ENCODE data around the gene SLC25A30. TPM values are rescaled to one million over a fixed set of nuclear protein-coding genes. Genes with fewer than 3 reads are reported as not detected.

SLC25A30 gene, protein sequence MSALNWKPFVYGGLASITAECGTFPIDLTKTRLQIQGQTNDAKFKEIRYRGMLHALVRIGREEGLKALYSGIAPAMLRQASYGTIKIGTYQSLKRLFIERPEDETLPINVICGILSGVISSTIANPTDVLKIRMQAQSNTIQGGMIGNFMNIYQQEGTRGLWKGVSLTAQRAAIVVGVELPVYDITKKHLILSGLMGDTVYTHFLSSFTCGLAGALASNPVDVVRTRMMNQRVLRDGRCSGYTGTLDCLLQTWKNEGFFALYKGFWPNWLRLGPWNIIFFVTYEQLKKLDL
- total RNA-seq (10 to 100 TPM; 20.9 to 25.1 TPM), polyA plus RNA-seq (ENCODE audit: insufficient read length in 6 of 6) (10 to 100 TPM; 15.2 to 20.9 (median 16.7) TPM)
- long read RNA-seq, donor 1, transcript SLC25A30-204 (10 exons, 3,670 nt) = major isoform, 7 of 7 reads
- long read RNA-seq, donor 1, partial matches to known transcripts = 0 of 7 reads
- long read RNA-seq, donor 1, other reads (novel, unspliced or antisense) = 0 of 7 reads
- long read RNA-seq, donor 2, partial matches to known transcripts = 0 of 2 reads
- long read RNA-seq, donor 2, other reads (novel, unspliced or antisense) = 0 of 2 reads
- long read RNA-seq, donor 3 = 0 reads
- long read RNA-seq, donor 4 = 0 reads
- long read RNA-seq, donor 5 = 0 reads
- long read RNA-seq, donor 6, partial matches to known transcripts = 0 of 2 reads
- long read RNA-seq, donor 6, other reads (novel, unspliced or antisense) = 0 of 2 reads
- long read RNA-seq, donor 7, partial matches to known transcripts = 0 of 1 reads
- long read RNA-seq, donor 7, other reads (novel, unspliced or antisense) = 0 of 1 reads
- long read RNA-seq, donor 8, partial matches to known transcripts = 0 of 3 reads
- long read RNA-seq, donor 8, other reads (novel, unspliced or antisense) = 0 of 3 reads
- long read RNA-seq, donor 9 = 0 reads
- long read RNA-seq, donor 10 = 0 reads
- long read RNA-seq, donor 11, partial matches to known transcripts = 0 of 2 reads
- long read RNA-seq, donor 11, other reads (novel, unspliced or antisense) = 0 of 2 reads
- long read RNA-seq, donor 12, partial matches to known transcripts = 0 of 1 reads
- long read RNA-seq, donor 12, other reads (novel, unspliced or antisense) = 0 of 1 reads

DNA sequence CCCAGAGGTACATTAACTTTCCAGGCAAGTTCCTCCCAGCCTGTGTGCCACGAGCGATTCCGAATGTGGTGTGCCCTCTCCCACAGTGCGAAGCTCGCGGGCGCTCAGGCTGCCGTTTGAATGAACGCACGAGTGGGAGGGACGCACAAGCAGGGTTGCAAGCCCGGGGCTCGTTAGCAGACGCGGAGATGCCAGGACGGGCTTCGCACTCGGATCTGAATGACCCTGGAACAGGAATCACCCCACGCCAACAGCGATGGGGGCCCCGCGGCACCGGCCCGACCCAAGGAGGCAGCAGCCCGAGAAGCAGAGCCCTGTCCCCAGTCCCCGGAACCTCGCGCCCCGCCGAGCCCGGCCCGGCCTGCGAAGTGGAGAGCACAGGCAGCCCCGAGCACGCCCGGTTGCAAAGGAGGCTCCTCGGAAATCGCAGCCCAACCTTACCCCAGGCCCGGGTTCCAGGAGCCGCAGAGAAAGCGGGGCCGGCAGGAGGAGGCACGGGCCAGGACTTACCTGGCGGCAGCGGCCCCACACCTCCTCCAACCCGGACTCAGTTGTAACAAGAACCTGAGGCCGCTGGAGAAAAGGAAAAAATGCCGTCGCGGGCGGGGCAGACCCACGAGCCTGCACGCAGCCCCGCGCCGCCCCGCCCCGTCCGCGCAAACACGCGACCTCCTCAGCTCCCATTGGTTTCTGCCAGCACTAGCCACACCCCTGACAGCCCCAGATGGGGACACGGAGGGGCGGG is at the start of gene SLC25A30:
SLC25A30 (minus strand) TSS at position 584 of the 745 bp plus-strand sequence. CDS start 6,948 bp downstream, outside the sequence.
- TF ChIP-seq, protein P1, sequence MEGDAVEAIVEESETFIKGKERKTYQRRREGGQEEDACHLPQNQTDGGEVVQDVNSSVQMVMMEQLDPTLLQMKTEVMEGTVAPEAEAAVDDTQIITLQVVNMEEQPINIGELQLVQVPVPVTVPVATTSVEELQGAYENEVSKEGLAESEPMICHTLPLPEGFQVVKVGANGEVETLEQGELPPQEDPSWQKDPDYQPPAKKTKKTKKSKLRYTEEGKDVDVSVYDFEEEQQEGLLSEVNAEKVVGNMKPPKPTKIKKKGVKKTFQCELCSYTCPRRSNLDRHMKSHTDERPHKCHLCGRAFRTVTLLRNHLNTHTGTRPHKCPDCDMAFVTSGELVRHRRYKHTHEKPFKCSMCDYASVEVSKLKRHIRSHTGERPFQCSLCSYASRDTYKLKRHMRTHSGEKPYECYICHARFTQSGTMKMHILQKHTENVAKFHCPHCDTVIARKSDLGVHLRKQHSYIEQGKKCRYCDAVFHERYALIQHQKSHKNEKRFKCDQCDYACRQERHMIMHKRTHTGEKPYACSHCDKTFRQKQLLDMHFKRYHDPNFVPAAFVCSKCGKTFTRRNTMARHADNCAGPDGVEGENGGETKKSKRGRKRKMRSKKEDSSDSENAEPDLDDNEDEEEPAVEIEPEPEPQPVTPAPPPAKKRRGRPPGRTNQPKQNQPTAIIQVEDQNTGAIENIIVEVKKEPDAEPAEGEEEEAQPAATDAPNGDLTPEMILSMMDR (IDR thresholded peaks at IDR 0.05) = no peak
- Histone ChIP-seq H3K4me3 (peak within 1 kb of the TSS; percentile 61 to 88), H3K36me3 (no peaks in the 10 kb centered on the region), H3K27ac (peak within 1 kb of the TSS; percentile 94), H3K27me3 (no peaks in the 10 kb centered on the region), H3K4me1 (peaks cover 13 to 31% of the 10 kb centered on the region in 2 donors), H3K9me3 (no peaks in the 10 kb centered on the region)
- intact Hi-C loops (cut with DNase I) = no loop called here
- DNase-seq = peak; percentile 83 to 98 (median 95)
- ATAC-seq = peak; percentile 97

DNA sequence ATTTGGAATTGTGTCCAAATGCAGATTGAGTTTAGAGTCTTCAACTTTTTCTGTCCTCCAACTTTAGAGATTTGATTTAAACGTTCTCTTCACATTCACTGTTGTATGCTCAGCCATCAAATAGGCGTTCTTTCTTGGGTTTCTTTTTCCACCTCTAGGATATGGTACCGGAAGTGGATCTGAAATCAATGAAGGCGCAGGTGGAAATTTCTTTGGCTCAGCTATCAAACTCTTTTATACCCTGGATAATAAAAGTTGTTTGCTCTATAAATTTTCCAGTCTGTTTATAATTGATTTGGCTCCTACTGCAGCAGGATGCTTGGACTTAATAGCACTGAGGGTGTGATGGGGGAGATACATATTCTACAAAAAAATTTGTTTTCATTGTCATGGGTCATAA is 48.2 kb upstream of the SLC25A30 start:
- Histone ChIP-seq H3K27ac (peak overlapping the region in 1 of 2 donors; percentile 13), H3K4me1 (peaks cover 18 to 54% of the 10 kb centered on the region in 2 donors), H3K9me3 (no peaks in the 10 kb centered on the region), H3K27me3 (no peaks in the 10 kb centered on the region), H3K36me3 (no peaks in the 10 kb centered on the region), H3K4me3 (peak overlapping the region in 1 of 2 donors; percentile 98)
- DNase-seq (no peak), ATAC-seq (no peak)
- TF ChIP-seq, protein P1 (IDR thresholded peaks at IDR 0.05) = no peak
- intact Hi-C loops (cut with DNase I) = no loop called here

DNA sequence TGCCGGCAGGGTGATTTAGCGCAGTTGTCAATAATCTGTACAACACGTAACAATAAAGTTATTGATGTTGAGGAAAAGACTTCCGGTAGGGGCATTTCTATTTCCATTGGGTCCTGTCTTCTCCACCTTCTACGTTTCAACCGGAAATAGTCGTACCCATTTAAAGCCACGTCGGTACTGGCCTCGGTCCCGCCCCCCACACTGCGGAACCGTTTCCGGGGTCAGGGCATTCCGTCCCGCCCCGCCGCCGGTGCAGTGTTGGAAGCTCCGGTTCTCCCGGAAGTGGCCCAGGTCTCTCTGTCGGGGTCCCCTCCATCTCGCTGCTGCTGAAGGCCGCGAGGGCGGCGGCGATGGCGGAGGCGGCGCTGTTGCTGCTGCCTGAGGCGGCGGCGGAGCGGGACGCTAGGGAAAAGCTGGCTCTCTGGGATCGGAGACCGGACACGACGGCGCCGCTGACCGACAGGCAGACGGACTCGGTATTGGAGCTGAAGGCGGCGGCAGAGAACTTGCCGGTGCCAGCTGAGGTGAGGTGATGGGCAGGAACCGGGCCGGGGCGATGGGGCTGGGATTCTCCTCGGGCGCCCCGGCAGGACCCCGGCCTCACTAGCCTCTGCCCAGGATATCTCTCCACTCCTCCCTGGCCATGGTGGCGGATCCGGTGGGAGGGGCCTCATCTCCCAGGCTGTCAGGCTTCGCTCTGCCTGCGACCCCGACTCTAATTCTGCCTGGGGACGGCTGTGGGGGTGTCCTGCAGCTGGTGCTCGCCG is 46.7 kb upstream of the SLC25A30 start, which contains the start of gene COG3:
COG3 (plus strand) TSS at position 253 of the 767 bp plus-strand sequence; CDS start at position 351, 98 bp downstream.
- Histone ChIP-seq H3K9me3 (no peaks in the 10 kb centered on the region), H3K27ac (peak within 1 kb of the TSS; percentile 90 to 96), H3K27me3 (peaks cover 0 to 3% of the 10 kb centered on the region in 2 donors), H3K4me1 (peaks cover 18 to 47% of the 10 kb centered on the region in 2 donors), H3K36me3 (no peaks in the 10 kb centered on the region), H3K4me3 (peak within 1 kb of the TSS; percentile 98 to 100)
- DNase-seq (peak; percentile 93 to 96 (median 95)), ATAC-seq (peak; percentile 98)
- TF ChIP-seq, protein P1 (IDR thresholded peaks at IDR 0.05) = peak in 1 of 2 donors; percentile 19
- intact Hi-C loops (cut with DNase I) = no loop called here

DNA sequence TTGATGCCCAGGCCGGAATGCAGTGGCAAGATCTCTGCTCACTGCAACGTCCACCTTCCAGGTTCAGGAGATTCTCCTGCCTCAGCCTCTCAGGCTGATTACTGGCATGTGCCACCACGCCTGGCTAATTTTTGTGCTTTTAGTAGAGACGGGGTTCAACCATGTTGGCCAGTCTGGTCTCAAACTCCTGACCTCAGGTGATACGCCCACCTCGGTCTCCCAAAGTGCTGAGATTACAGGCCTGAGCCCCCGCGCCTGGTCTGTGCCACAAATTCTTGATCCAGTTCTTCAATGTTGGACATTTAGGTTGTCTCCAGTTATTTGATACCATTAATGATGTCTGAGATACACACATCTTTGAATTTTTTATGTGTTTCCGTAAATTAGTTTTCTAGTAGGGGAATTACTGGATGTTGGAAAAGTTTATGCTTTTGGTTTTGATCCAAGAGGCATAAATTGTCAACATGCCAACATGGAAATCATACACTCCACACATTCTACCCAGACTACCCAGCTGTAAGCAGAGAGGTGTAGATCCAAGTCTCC is 46.0 kb upstream of the SLC25A30 start:
- TF ChIP-seq, protein P1 (IDR thresholded peaks at IDR 0.05) = peak in 1 of 2 donors; percentile 30
- Histone ChIP-seq H3K9me3 (no peaks in the 10 kb centered on the region), H3K27ac (peak overlapping the region; percentile 90 to 96), H3K4me1 (peaks cover 18 to 42% of the 10 kb centered on the region in 2 donors), H3K4me3 (peak overlapping the region; percentile 98 to 100), H3K36me3 (no peaks in the 10 kb centered on the region), H3K27me3 (peaks cover 0 to 3% of the 10 kb centered on the region in 2 donors)
- intact Hi-C loops (cut with DNase I) = no loop called here
- ATAC-seq = no peak
- no peak for DNase-seq

Measured in left lung (tissue), 14 donors.